Measurements from ENCODE around the gene ZC2HC1B. TPM values are rescaled to one million over a fixed set of nuclear protein-coding genes. Genes with fewer than 3 reads are reported as not detected.
"Not testable (repeated sequence)": the region's sequence is repeated elsewhere in the genome, so short reads cannot be mapped to it uniquely, and the experiment has no call there.

ZC2HC1B gene
- total RNA-seq, 2 experiments from 2014 or later: not detected

DNA sequence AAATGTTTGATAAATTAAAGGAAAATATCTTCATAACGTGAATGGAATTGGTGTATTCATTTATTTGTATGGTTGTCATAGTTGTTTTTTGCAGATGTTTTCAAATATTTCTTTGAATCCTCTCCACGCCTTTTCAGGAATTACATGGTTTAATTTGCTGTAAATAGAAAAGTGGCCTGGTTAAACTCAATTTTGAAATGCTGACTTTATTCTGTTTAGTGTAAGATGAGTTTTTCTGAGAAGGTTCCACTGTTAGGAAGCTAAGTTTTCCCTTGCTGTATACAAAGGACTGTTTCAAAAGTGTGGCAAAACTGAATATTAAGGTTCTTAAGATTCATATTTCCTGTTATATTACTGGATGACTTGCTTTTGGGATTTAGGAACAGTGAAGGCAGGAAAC, 503 bp upstream of the ZC2HC1B start:
- Histone ChIP-seq H3K27me3 (ENCODE audit: control insufficient read depth in 1 of 2, insufficient read depth in 2 of 2, low read length in 2 of 2) (no peaks in the 10 kb centered on the region), H3K4me1 (ENCODE audit: insufficient read depth, low read length) (no peaks in the 10 kb centered on the region)

GRCh38 chr6:143867236-143867635, 3.0 kb downstream of the ZC2HC1B start:
- CTCF ChIA-PET: no interaction called here
- no peaks in the 10 kb centered on the region for H3K9me3 ChIP-seq (ENCODE audit: control insufficient read depth in 1 of 2, insufficient read depth in 1 of 2, low read length in 2 of 2)
- peaks cover 27% of the 10 kb centered on the region for H3K36me3 ChIP-seq (ENCODE audit: insufficient read depth, low read length)
- ATAC-seq (ENCODE audit: poor library complexity): no peak
- no peaks in the 10 kb centered on the region for H3K27me3 ChIP-seq (ENCODE audit: control insufficient read depth in 1 of 2, insufficient read depth in 2 of 2, low read length in 2 of 2)
- H3K4me1 ChIP-seq (ENCODE audit: insufficient read depth, low read length): no peaks in the 10 kb centered on the region
- intact Hi-C loops (cut with DNase I, micrococcal nuclease): no loop called here
- no peak overlapping the region for H3K27ac Mint-ChIP-seq
- H3K9me3 Mint-ChIP-seq: peaks cover 9% of the 10 kb centered on the region
- POLR2A ChIA-PET: no interaction called here
- no peak overlapping the region for H3K4me3 ChIP-seq (ENCODE audit: low read length)
- TF ChIP-seq, protein P1, sequence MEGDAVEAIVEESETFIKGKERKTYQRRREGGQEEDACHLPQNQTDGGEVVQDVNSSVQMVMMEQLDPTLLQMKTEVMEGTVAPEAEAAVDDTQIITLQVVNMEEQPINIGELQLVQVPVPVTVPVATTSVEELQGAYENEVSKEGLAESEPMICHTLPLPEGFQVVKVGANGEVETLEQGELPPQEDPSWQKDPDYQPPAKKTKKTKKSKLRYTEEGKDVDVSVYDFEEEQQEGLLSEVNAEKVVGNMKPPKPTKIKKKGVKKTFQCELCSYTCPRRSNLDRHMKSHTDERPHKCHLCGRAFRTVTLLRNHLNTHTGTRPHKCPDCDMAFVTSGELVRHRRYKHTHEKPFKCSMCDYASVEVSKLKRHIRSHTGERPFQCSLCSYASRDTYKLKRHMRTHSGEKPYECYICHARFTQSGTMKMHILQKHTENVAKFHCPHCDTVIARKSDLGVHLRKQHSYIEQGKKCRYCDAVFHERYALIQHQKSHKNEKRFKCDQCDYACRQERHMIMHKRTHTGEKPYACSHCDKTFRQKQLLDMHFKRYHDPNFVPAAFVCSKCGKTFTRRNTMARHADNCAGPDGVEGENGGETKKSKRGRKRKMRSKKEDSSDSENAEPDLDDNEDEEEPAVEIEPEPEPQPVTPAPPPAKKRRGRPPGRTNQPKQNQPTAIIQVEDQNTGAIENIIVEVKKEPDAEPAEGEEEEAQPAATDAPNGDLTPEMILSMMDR (IDR thresholded peaks at IDR 0.05): no peak
- no peak overlapping the region for H3K4me3 Mint-ChIP-seq
- H3K27me3 Mint-ChIP-seq: no peaks in the 10 kb centered on the region
- no peaks in the 10 kb centered on the region for H3K4me1 Mint-ChIP-seq (ENCODE audit: low read depth)
- peaks cover 63% of the 10 kb centered on the region for H3K36me3 Mint-ChIP-seq (ENCODE audit: low read depth)
- DNase-seq: no peak
- H3K27ac ChIP-seq (ENCODE audit: low read depth in 1 of 2, low read length in 2 of 2): no peak overlapping the region

More for the DNA sequence above, 503 bp upstream of the ZC2HC1B start:
- no peaks in the 10 kb centered on the region for H3K9me3 ChIP-seq (ENCODE audit: control insufficient read depth in 1 of 2, insufficient read depth in 1 of 2, low read length in 2 of 2)
- TF ChIP-seq, protein P1 (IDR thresholded peaks at IDR 0.05): no peak
- H3K27me3 Mint-ChIP-seq: no peaks in the 10 kb centered on the region
- no peak overlapping the region for H3K4me3 ChIP-seq (ENCODE audit: low read length)
- ATAC-seq (ENCODE audit: poor library complexity) (no peak), DNase-seq (no peak)
- no peak overlapping the region for H3K4me3 Mint-ChIP-seq
- H3K27ac Mint-ChIP-seq: no peak overlapping the region
- POLR2A ChIA-PET: interaction anchor here (1.1 kb wide), 1 partner anchor 21 kb away, joined by 3 read pairs; the partner anchor contains the start of gene LTV1
- peaks cover 58% of the 10 kb centered on the region for H3K36me3 ChIP-seq (ENCODE audit: insufficient read depth, low read length)
- intact Hi-C loops (cut with DNase I, micrococcal nuclease): no loop called here
- H3K27ac ChIP-seq (ENCODE audit: low read depth in 1 of 2, low read length in 2 of 2): no peak overlapping the region
- peaks cover 91% of the 10 kb centered on the region for H3K36me3 Mint-ChIP-seq (ENCODE audit: low read depth)
- peaks cover 9% of the 10 kb centered on the region for H3K9me3 Mint-ChIP-seq
- CTCF ChIA-PET: no interaction called here
- H3K4me1 Mint-ChIP-seq (ENCODE audit: low read depth): no peaks in the 10 kb centered on the region

DNA sequence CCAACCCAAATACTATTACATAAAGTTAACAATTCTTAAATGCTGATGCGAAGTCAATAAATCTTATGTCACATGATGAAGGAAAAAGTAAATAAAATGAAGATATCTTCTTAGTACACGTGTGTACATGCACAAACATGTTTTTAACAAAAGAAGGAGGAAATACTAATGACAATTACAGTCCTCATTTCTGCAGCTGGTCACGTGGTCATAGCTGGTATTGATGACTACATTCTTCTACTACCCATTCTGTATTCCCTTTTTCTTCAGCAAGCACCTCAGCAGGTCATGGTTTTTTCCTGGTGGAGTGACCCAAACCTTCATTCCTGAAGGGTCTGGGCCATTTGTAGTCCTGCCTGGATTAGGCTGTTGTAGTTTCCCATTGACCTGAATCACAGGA, 4.5 kb downstream of the ZC2HC1B start:
- CTCF ChIA-PET; H3K9me3 ChIP-seq (ENCODE audit: control insufficient read depth in 1 of 2, insufficient read depth in 1 of 2, low read length in 2 of 2); H3K9me3 Mint-ChIP-seq; H3K4me3 Mint-ChIP-seq; H3K27ac ChIP-seq (ENCODE audit: low read depth in 1 of 2, low read length in 2 of 2); POLR2A ChIA-PET; H3K27ac Mint-ChIP-seq; H3K27me3 Mint-ChIP-seq; DNase-seq; H3K4me3 ChIP-seq (ENCODE audit: low read length); ATAC-seq (ENCODE audit: poor library complexity); H3K4me1 ChIP-seq (ENCODE audit: insufficient read depth, low read length); H3K27me3 ChIP-seq (ENCODE audit: control insufficient read depth in 1 of 2, insufficient read depth in 2 of 2, low read length in 2 of 2); H3K4me1 Mint-ChIP-seq (ENCODE audit: low read depth); intact Hi-C loops (cut with DNase I, micrococcal nuclease): not testable (repeated sequence)
- peaks cover 15% of the 10 kb centered on the region for H3K36me3 ChIP-seq (ENCODE audit: insufficient read depth, low read length)
- peaks cover 47% of the 10 kb centered on the region for H3K36me3 Mint-ChIP-seq (ENCODE audit: low read depth)

- intact Hi-C loops (cut with DNase I, micrococcal nuclease); H3K27ac Mint-ChIP-seq; H3K27me3 Mint-ChIP-seq; H3K27ac ChIP-seq (ENCODE audit: low read depth in 1 of 2, low read length in 2 of 2); H3K27me3 ChIP-seq (ENCODE audit: control insufficient read depth in 1 of 2, insufficient read depth in 2 of 2, low read length in 2 of 2); H3K4me3 ChIP-seq (ENCODE audit: low read length); H3K9me3 ChIP-seq (ENCODE audit: control insufficient read depth in 1 of 2, insufficient read depth in 1 of 2, low read length in 2 of 2); H3K4me1 Mint-ChIP-seq (ENCODE audit: low read depth); ATAC-seq (ENCODE audit: poor library complexity); H3K36me3 ChIP-seq (ENCODE audit: insufficient read depth, low read length); CTCF ChIA-PET; POLR2A ChIA-PET; H3K4me3 Mint-ChIP-seq; H3K4me1 ChIP-seq (ENCODE audit: insufficient read depth, low read length); H3K9me3 Mint-ChIP-seq; DNase-seq: not testable (repeated sequence)
- H3K36me3 Mint-ChIP-seq (ENCODE audit: low read depth): peaks cover 27% of the 10 kb centered on the region
These were observed 7.0 kb downstream of the ZC2HC1B start for GRCh38 chr6:143871202-143871730.
